GM20000 (cell line): ENCODE data around the gene GUCY1B1.

Experiments used
- DNase-seq: peaks from one replicate; pipeline ENCODE4 v3.0.0; 2012; ENCODE audit warnings: low spot score
- TF ChIP-seq, protein P1 (sequence below): IDR thresholded peaks from 2 replicates; pipeline ENCODE4 v1.5.1; 2012; ENCODE audit warnings: mild to moderate bottlenecking, control low read depth; ENCODE audit errors: extremely low read depth, missing control alignments

The GUCY1B1 gene

DNA sequence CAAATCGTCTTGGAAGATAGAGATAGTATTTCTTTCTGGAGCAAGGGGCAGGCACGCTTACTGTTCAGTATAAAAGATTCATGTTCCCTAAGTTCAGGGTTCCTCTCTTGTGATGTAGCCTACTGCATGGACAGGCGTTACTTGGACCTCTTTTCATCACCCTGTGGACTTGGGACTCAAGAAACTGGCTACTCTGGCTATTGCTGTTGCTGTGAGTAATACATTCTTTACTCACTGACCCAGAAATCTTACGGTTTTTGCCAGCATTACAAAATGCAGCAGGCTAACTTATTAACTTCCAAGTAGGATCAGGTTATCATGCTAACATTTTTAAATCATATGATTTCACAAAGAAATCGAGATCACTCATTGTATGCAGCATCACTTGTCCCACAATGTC is 12.8 kb upstream of the GUCY1B1 start:
- TF ChIP-seq, protein P1, sequence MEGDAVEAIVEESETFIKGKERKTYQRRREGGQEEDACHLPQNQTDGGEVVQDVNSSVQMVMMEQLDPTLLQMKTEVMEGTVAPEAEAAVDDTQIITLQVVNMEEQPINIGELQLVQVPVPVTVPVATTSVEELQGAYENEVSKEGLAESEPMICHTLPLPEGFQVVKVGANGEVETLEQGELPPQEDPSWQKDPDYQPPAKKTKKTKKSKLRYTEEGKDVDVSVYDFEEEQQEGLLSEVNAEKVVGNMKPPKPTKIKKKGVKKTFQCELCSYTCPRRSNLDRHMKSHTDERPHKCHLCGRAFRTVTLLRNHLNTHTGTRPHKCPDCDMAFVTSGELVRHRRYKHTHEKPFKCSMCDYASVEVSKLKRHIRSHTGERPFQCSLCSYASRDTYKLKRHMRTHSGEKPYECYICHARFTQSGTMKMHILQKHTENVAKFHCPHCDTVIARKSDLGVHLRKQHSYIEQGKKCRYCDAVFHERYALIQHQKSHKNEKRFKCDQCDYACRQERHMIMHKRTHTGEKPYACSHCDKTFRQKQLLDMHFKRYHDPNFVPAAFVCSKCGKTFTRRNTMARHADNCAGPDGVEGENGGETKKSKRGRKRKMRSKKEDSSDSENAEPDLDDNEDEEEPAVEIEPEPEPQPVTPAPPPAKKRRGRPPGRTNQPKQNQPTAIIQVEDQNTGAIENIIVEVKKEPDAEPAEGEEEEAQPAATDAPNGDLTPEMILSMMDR = no peak
- DNase-seq = no peak

DNA sequence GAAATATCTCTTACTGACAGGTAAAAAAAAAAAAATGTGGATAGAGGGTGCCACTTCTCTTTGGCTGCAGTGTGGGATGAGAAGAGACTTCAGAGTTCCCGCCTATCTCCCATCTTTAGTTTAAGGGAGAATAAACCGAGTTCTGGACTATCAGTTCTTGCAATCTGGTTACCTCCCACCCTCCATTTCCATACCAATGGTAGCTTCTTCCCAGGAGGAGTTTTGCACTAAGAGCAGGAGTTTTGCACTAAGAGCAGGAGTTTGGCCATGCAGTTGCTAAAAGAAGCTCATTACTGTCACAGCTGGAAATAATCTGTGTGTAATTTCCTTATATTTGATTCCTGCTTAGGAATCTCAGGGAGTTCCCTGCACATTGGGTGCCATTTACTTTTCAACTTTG is 10.8 kb upstream of the GUCY1B1 start:
- TF ChIP-seq, protein P1 = no peak
- DNase-seq = no peak

DNA sequence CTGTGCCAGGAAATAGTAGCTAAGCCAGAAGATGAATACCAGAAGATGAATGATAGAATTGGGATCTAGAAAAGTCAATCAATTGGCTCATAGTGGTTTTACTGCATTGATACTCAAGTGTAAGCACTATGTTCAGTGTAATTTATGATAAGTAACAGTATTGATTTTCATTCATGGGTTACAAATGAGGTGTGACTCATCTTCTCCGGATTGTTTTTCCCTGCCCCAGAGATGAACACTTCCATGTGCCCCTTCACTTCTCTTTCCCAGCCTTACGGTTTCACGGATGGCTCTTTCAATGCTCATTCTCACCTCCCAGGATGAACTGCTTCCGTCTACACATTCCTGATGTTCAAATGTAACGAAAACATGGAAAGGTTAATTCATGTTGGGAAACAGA is 9.8 kb upstream of the GUCY1B1 start:
- no peak for DNase-seq
- TF ChIP-seq, protein P1 = no peak

DNA sequence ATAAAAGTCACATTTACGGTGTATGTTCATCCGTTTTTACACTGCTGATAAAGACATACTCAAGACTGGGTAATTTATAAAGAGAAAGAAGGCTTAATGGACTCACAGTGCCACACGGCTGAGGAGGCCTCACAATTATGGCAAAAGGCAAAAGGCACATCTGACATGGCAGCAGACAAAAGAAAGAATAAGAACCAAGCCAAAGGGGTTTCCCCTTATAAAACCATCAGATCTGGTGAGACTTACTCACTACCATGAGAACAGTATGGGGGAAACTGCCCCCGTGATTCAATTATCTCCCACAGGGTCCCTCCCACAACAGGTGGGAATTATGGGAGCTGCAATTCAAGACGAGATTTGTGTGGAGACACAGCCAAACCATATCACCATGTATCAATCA is 7.3 kb upstream of the GUCY1B1 start:
- DNase-seq = no peak
- TF ChIP-seq, protein P1 = no peak

DNA sequence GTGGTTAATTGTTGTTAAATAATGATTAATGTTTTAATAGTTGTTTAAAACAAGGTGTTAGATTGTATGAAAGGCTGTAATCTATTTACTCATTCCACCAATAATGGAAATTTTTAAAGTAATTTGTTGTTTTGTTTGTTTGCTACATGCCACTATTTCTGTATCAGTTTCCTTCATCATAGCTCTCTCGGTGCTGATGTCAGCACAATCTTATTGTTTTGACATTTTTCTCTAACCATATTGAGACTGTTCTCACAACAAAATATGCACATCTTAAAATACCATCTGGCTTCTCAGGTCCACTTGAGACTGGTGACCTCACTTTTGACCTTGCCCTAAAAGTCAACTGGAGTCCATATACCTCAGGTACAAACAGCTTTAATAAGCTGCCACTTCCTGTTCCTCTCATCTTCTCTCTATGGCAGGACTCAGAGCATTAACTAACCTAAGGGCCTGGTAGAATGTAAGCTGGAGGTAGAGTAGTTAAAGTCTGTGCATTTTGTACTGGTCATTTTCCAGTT is 1.0 kb upstream of the GUCY1B1 start:
- TF ChIP-seq, protein P1 = no peak
- DNase-seq = no peak

DNA sequence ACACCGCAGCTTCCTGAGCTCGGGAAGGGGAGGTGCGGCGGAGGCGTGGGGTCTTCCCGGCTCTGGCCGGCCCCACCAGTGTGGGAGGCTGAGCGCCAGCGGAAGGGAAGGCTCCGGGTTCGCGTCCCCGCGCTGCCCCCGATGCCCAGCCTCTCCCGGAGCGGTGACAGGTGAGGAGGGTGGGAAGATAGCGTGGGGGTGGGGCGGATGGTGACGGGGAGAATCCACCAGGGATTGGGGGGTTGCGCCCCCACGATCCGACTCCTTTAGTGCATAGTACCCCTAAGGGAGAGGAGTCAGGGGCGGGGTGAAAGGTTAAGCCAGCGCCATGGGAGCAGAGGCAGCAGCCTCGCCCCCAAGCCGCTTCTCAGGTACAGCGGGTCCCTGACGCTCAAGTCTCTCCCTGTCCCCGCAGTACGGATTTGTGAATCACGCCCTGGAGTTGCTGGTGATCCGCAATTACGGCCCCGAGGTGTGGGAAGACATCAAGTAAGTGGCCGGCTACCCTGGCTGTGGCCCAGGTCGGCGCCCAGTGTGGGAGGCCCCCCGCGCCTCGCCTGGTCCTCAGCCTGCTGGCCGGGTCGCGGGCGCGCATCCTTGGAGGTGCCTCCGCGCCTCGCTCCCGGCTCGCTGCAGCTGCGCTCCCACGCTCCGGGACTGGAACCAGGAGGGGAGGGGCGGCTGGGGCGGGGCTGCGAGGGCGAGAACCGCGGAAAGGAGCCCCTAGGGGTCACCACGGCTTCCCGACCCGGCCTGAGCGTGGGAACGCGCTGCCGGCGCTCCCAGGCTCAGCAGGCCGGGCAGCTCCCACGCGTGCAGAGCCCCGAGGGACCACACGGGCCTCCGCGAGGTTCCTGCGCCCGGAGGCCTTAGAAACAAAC is 791 bp downstream of the GUCY1B1 start:
- TF ChIP-seq, protein P1 = no peak
- DNase-seq = peak; percentile 80

DNA sequence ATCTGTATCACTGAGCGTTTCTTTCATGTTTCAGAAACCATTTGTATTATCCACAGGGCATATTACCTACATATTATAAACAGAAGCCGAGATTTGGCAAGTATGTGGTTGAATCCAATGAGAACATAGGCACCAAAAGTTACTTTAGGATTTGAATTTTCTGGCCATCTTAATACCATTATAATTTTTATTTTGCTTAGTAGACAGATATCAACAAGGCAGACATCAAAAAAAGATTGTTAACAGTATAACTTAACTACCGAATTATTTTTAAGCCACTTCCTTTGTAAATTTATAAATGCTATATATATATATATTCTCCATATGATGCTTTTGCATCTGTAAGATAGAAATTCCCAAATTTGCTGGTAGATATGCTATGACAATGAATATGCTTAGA is 2.2 kb downstream of the GUCY1B1 start:
- DNase-seq = no peak
- TF ChIP-seq, protein P1 = no peak
